Measurements from ENCODE around the gene GALNT5. TPM values are rescaled to one million over a fixed set of nuclear protein-coding genes. Genes with fewer than 3 reads are reported as not detected.

The GALNT5 gene
- polyA plus RNA-seq, 1 donor (not counting 4 experiments of a cell fraction or from before 2014, with no cell fraction given) = 8.3 TPM

DNA sequence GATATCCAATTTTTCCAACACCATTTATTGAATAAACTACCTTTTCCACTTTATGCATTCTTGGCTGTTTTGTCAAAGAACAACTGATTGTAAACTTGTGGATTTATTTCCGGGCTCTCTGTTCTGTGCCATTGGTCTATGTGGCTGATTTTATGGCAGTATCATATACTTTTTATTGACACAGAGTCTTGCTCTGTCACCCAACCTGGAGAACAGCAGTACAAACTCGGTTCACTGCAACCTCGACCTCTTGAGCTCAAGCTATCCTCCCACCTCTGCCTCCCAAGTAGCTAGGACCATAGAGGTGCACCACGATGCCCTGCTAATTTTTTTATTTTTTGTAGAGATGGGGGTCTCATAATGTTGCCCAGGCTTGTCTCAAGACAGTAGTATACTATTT, 6.7 kb upstream of the GALNT5 start:
- H3K36me3 ChIP-seq (ENCODE audit: control insufficient read depth in 2 of 2, extremely low read depth in 1 of 2, insufficient read depth in 2 of 2, low read length in 2 of 2) = no peaks in the 10 kb centered on the region
- H3K4me1 ChIP-seq (ENCODE audit: control insufficient read depth, extremely low read depth, insufficient read depth, low read length) = peaks cover 15% of the 10 kb centered on the region
- H3K9me1 ChIP-seq (ENCODE audit: control insufficient read depth, extremely low read depth, insufficient read depth, low read length) = no peaks in the 10 kb centered on the region
- no peak for TF ChIP-seq EZH2 (IDR thresholded peaks at IDR 0.05; ENCODE audit: low read length)
- TF ChIP-seq, protein P1, sequence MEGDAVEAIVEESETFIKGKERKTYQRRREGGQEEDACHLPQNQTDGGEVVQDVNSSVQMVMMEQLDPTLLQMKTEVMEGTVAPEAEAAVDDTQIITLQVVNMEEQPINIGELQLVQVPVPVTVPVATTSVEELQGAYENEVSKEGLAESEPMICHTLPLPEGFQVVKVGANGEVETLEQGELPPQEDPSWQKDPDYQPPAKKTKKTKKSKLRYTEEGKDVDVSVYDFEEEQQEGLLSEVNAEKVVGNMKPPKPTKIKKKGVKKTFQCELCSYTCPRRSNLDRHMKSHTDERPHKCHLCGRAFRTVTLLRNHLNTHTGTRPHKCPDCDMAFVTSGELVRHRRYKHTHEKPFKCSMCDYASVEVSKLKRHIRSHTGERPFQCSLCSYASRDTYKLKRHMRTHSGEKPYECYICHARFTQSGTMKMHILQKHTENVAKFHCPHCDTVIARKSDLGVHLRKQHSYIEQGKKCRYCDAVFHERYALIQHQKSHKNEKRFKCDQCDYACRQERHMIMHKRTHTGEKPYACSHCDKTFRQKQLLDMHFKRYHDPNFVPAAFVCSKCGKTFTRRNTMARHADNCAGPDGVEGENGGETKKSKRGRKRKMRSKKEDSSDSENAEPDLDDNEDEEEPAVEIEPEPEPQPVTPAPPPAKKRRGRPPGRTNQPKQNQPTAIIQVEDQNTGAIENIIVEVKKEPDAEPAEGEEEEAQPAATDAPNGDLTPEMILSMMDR (optimal IDR thresholded peaks at IDR 0.05 in 1 of 3, IDR thresholded peaks at IDR 0.05 in 1 of 3, conservative IDR thresholded peaks at IDR 0.05 in 1 of 3; ENCODE audit: extremely low read depth in 1 of 3, insufficient read depth in 2 of 3, low read length in 3 of 3) = no peak
- no peaks in the 10 kb centered on the region for H3K79me2 ChIP-seq (ENCODE audit: control insufficient read depth, insufficient read depth, low read length)
- no peak overlapping the region for H3K9ac ChIP-seq (ENCODE audit: control insufficient read depth, extremely low read depth, insufficient read depth, low read length)
- no peaks in the 10 kb centered on the region for H3K9me3 ChIP-seq (ENCODE audit: control insufficient read depth, low read depth, low read length)
- H3K4me2 ChIP-seq (ENCODE audit: control insufficient read depth, extremely low read depth, insufficient read depth, low read depth, low read length) = no peak overlapping the region
- dilution Hi-C loops (cut with MboI; ENCODE audit: extremely low pct_ligation_motif_present, low sequenced_read_pairs) = no loop called here
- DNase-seq (ENCODE audit: low read depth, low spot score) = no peak
- H3K27ac ChIP-seq (ENCODE audit: control insufficient read depth, insufficient read depth, low read length) = no peak overlapping the region
- no peak overlapping the region for H3K4me3 ChIP-seq (ENCODE audit: control insufficient read depth in 2 of 3, extremely low read depth in 1 of 3, insufficient read depth in 2 of 3, low read depth in 1 of 3, low read length in 3 of 3)
- no peak overlapping the region for H2AFZ ChIP-seq (ENCODE audit: control insufficient read depth, low read length)
- FAIRE-seq = peak; percentile 57
- H3K27me3 ChIP-seq (ENCODE audit: control insufficient read depth, extremely low read depth, insufficient read depth, low read length) = no peaks in the 10 kb centered on the region
- H4K20me1 ChIP-seq (ENCODE audit: control insufficient read depth, extremely low read depth, insufficient read depth, low read length) = no peaks in the 10 kb centered on the region

DNA sequence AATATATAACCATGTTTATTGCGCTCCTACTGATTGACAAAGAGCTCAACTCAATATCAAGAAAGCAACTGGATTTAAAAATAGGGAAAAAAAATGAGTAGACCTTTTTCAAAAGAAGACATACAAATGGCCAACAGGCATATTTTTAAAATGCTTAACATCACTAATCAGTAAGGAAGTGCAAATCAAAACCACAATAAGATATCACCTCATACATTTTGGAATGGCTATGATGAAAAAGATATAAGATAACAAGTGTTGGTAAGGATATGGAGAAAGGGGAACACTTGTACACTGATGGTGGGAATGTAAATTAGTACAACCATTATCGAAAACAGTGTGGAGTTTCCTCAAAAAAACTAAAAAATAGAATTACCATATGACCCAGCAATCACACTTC, 5.6 kb upstream of the GALNT5 start:
- Histone ChIP-seq H3K4me3 (ENCODE audit: control insufficient read depth in 2 of 3, extremely low read depth in 1 of 3, insufficient read depth in 2 of 3, low read depth in 1 of 3, low read length in 3 of 3) (no peak overlapping the region), H3K36me3 (ENCODE audit: control insufficient read depth in 2 of 2, extremely low read depth in 1 of 2, insufficient read depth in 2 of 2, low read length in 2 of 2) (no peaks in the 10 kb centered on the region), H4K20me1 (ENCODE audit: control insufficient read depth, extremely low read depth, insufficient read depth, low read length) (no peaks in the 10 kb centered on the region), H3K4me1 (ENCODE audit: control insufficient read depth, extremely low read depth, insufficient read depth, low read length) (peaks cover 10% of the 10 kb centered on the region), H3K27ac (ENCODE audit: control insufficient read depth, insufficient read depth, low read length) (no peak overlapping the region), H2AFZ (ENCODE audit: control insufficient read depth, low read length) (no peak overlapping the region), H3K9ac (ENCODE audit: control insufficient read depth, extremely low read depth, insufficient read depth, low read length) (no peak overlapping the region), H3K27me3 (ENCODE audit: control insufficient read depth, extremely low read depth, insufficient read depth, low read length) (no peaks in the 10 kb centered on the region), H3K4me2 (ENCODE audit: control insufficient read depth, extremely low read depth, insufficient read depth, low read depth, low read length) (no peak overlapping the region), H3K9me3 (ENCODE audit: control insufficient read depth, low read depth, low read length) (no peaks in the 10 kb centered on the region), H3K9me1 (ENCODE audit: control insufficient read depth, extremely low read depth, insufficient read depth, low read length) (no peaks in the 10 kb centered on the region), H3K79me2 (ENCODE audit: control insufficient read depth, insufficient read depth, low read length) (no peaks in the 10 kb centered on the region)
- no peak for FAIRE-seq
- DNase-seq (ENCODE audit: low read depth, low spot score) = no peak
- TF ChIP-seq EZH2 (IDR thresholded peaks at IDR 0.05; ENCODE audit: low read length) = no peak
- TF ChIP-seq, protein P1 (optimal IDR thresholded peaks at IDR 0.05 in 1 of 3, IDR thresholded peaks at IDR 0.05 in 1 of 3, conservative IDR thresholded peaks at IDR 0.05 in 1 of 3; ENCODE audit: extremely low read depth in 1 of 3, insufficient read depth in 2 of 3, low read length in 3 of 3) = no peak
- dilution Hi-C loops (cut with MboI; ENCODE audit: extremely low pct_ligation_motif_present, low sequenced_read_pairs) = no loop called here
